ENCODE data around the gene ANKRD55.
"Not testable (repeated sequence)": the region's sequence is repeated elsewhere in the genome, so short reads cannot be mapped to it uniquely, and the experiment has no call there.

Gene ANKRD55

DNA sequence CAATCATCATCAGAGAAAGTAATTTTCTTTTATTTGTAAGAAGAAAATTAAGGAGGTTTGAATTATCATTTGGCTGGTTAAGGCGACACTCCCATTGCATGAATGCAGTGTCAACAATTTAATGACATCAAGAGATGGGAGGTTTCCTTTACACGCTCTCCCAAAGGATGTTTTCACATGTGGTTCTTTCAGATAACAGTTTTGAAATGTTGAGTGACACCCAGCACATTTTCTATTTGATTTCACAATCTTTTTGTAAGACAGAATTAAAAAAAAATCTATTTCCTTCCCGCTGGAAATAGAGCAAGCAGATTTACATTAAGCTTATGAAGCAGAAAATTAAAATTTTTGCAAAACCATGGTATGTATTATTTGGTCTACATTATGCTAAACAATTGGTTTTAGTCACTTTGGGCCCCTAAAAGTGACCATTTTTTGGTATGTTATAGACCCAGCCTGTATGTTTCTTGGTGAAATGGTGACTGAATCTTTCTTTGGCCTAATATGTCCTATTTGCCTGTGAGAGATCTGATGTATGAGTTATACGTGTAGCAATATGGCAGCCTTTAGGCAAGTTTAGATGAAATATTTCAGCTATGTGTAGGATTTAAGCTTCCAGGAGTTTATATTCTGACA lies 18.9 kb upstream of the ANKRD55 start:
- FAIRE-seq = no peak

- no peak for FAIRE-seq
These were observed 18.3 kb upstream of the ANKRD55 start for GRCh38 chr5:56251440-56251839.

GRCh38 chr5:56250011-56250410 lies 16.9 kb upstream of the ANKRD55 start:
- no peak for FAIRE-seq

- FAIRE-seq = not testable (repeated sequence)
These were observed 16.0 kb upstream of the ANKRD55 start for GRCh38 chr5:56249085-56249484.

GRCh38 chr5:56247592-56247991 lies 14.5 kb upstream of the ANKRD55 start:
- FAIRE-seq = no peak

DNA sequence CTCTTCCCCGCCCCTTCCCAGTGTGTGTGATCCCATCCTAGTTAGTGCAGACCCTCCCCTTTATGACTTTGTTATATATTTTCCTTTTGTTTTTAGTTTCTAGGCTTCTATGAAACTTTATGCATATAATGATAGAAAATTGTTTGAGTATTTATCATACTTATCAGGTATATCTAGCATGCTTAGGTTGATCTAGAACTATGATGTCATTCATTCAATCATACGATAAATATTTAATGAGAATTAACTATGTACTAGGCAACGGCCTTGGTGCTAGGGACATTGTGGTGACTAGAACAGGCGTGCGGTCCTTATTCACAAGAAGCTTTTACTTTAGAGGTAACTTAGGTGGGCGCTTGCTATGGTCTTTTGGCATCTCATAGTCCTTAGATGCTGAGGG lies 13.6 kb upstream of the ANKRD55 start:
- no peak for FAIRE-seq

GRCh38 chr5:56245481-56245880 lies 12.4 kb upstream of the ANKRD55 start:
- no peak for FAIRE-seq

DNA sequence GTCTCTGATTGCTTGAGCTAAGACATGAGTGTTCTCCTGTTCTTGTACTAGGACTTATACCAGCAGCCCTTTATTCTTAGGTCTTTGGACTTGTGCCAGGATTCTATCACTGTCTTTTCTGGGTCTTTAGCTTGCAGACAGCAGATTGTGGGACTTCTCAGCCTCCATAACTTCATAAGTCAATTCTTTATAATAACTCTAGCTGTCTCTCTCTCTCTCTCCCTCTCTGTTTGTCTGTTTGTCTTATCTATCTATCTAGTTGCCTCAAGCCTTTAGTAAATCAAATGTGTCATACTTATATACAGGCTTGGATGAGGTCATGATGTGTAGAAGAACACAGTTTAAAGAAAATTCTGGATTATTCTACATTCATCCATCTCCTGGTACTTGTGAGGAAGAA lies 11.5 kb upstream of the ANKRD55 start:
- FAIRE-seq = no peak

- FAIRE-seq = not testable (repeated sequence)
These were observed 9.1 kb upstream of the ANKRD55 start for GRCh38 chr5:56242271-56242670.

DNA sequence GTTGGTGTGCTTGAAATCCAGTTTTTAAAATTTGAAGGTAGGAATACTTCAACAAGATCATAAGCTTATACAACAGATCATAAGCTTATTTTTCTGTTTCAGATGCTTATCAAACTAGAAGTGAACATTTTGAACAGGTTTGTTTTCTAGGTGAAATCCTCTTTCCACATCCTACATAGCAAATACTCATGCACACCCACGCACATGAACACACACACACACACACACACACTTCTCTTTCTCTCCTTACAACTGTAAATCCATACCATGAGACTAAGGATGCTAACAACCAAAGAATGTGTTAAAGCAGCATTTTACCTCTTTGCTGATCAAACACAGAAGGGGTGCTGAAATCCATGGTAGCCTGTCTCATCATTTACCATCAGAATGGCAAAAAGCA lies 592 bp downstream of the ANKRD55 start:
- no peak for FAIRE-seq

- no peak for FAIRE-seq
These were observed 2.6 kb downstream of the ANKRD55 start for GRCh38 chr5:56230576-56230975.

- FAIRE-seq = no peak
These were observed 4.0 kb downstream of the ANKRD55 start for GRCh38 chr5:56229111-56229510.

DNA sequence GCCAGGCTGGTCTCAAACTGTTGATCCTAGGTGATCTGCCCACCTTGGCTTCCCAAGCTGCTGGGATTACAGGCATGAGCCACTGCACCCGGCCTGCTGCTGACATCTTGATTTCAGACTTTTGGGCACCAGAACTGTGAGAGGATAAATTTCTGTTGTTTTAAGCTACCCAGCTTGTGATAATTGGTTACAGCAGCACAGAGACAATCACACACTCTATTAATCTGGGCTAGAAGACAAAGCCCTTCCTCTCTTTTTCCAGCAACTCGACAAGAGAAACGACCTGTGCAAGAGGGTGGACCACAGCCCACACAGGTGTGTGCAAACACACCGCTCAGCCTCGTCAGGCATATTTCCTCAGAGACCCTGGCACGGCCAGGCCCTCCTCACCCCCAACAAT lies 4.5 kb downstream of the ANKRD55 start:
- FAIRE-seq = no peak

- no peak for FAIRE-seq
These were observed 5.4 kb downstream of the ANKRD55 start for GRCh38 chr5:56227691-56228090.

DNA sequence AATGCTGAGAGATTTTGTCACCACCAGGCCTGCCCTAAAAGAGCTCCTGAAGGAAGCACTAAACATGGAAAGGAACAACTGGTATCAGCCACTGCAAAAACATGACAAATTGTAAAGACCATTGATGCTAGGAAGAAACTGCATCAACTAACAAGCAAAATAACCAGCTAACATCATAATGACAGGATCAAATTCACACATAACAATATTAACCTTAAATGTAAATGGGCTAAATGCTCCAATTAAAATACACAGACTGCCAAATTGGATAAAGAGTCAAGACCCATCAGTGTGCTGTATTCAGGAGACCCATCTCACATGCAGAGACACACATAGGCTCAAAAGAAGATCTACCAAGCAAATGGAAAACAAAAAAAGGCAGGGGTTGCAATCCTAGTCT lies 9.8 kb downstream of the ANKRD55 start:
- FAIRE-seq = not testable (repeated sequence)

GRCh38 chr5:56221601-56222000 lies 11.5 kb downstream of the ANKRD55 start:
- not testable (repeated sequence) for FAIRE-seq

- no peak for FAIRE-seq
These were observed 17.9 kb downstream of the ANKRD55 start for GRCh38 chr5:56215019-56215830.

- not testable (repeated sequence) for FAIRE-seq
These were observed 19.1 kb downstream of the ANKRD55 start for GRCh38 chr5:56213886-56214535.

DNA sequence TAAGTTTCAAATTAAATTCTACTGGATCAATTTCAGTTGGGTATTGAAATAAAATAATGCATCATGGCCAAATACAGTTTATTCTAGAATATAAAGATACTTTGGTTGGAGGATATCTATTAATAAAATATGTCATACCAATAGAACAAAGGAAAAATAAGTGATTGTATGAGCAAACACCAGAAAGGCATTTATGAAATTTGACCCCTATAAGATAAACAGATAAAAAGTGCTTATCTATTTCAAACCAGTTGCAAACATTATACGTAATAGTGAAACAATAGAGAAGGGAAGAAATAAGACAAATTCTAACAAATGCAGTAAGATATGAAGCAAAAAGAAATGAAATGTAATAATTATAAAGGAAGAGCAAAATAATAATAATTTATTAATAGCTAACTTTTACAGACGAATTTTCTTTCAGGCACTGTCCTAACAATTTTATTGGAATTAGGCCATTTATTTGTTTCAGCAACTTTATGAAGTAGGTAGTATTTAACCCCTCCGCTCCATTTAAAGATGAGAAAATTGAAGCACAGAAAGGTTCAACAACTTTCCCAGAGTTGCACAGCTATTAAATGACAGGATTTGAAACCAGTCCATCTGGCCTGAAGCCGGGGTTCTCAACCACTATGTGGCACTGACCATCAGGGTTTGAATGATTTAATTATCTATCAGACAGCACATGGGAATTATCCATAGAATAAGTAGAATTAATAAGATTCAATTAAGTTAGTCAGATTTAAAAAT lies 20.8 kb downstream of the ANKRD55 start:
- no peak for FAIRE-seq

- FAIRE-seq = no peak
These were observed 21.7 kb downstream of the ANKRD55 start for GRCh38 chr5:56211298-56211865.

DNA sequence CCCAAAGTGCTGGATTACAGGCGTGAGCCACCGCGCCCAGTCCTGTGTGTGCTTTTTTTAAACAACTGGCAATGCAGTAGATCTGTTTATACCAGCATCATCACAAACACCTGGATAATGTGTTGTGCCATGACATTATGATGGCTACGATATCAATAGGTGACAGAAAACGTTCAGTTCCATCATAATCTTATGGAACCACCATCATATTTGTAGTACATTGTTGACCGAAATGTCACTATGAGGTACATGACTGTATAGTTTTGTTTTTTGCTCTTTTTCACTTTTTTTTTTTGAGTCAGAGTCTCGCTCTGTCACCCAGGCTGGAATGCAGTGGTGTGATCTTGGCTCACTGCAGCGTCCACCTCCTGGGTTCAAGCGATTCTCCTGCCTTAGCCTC lies 24.4 kb downstream of the ANKRD55 start:
- no peak for FAIRE-seq

- FAIRE-seq = no peak
These were observed 25.6 kb downstream of the ANKRD55 start for GRCh38 chr5:56207537-56207936.
